ENCODE data around the gene LHPP.

LHPP gene

GRCh38 chr10:124658591-124659242 lies 197.1 kb downstream of the LHPP start:
- DNase-seq (ENCODE audit: low read depth in 2 of 2): no peak

- DNase-seq (ENCODE audit: low read depth in 2 of 2): no peak
Measured at GRCh38 chr10:124659380-124659779, 197.8 kb downstream of the LHPP start.

GRCh38 chr10:124660404-124661125 lies 198.9 kb downstream of the LHPP start:
- DNase-seq (ENCODE audit: low read depth in 2 of 2): no peak

- DNase-seq (ENCODE audit: low read depth in 2 of 2): no peak
Measured at GRCh38 chr10:124661660-124662180, 200.1 kb downstream of the LHPP start.

GRCh38 chr10:124663228-124663627 lies 201.6 kb downstream of the LHPP start:
- no peak for DNase-seq (ENCODE audit: low read depth in 2 of 2)

Measured in stimulated activated CD4-positive, alpha-beta T cell treated with anti-CD3 and anti-CD28 coated beads, Interleukin-1b, Interleukin-23, amount 100 ng/mL, for 4 hours (primary cell).